ENCODE results near the gene LRGUK. TPM values are rescaled to one million over a fixed set of nuclear protein-coding genes. Genes with fewer than 3 reads are reported as not detected.

Gene LRGUK
- total RNA-seq, 2 experiments from 2014 or later: 0.07 to 0.14 TPM

Other genes starting within 250 kb of the LRGUK start
- 10 to 100 TPM; 13.6 to 15.5 TPM for gene SLC35B4, start 189.6 kb downstream of the LRGUK start, total RNA-seq